Small intestine (tissue), 7 donors: ENCODE measurements around the gene SLC22A31. TPM values are rescaled to one million over a fixed set of nuclear protein-coding genes. Genes with fewer than 3 reads are reported as not detected.

Experiments
- DNase-seq, 2 donors: peaks; one replicate each; pipeline versions ENCODE4 v3.0.0 to v3.0.0-alpha.2; 2013
- FAIRE-seq: peaks from 2 replicates; lab custom pipeline; 2012; peaks lifted over from hg19 to GRCh38; lab: Jason Lieb, UNC
- H3K27ac ChIP-seq, 3 donors: one replicate each; pipeline ENCODE4 v1.5.1; 2013; ENCODE audit warnings: low read length in 2 of 3, mild to moderate bottlenecking in 2 of 3, control low read depth in 1 of 3, inconsistent platforms in 1 of 3, low read depth in 1 of 3, moderate library complexity in 1 of 3
- H3K27me3 ChIP-seq, 3 donors: one replicate each; pipeline ENCODE4 v1.6.1; 2013; ENCODE audit warnings: low read length in 3 of 3, inconsistent platforms in 1 of 3; ENCODE audit not compliant: control insufficient read depth in 3 of 3, insufficient read depth in 3 of 3
- H3K36me3 ChIP-seq, 3 donors: one replicate each; pipeline ENCODE4 v1.6.1; 2013; ENCODE audit warnings: low read length in 3 of 3, inconsistent platforms in 1 of 3, low read depth in 1 of 3, mild to moderate bottlenecking in 1 of 3, moderate library complexity in 1 of 3; ENCODE audit not compliant: control insufficient read depth in 3 of 3, insufficient read depth in 2 of 3
- H3K4me1 ChIP-seq, 3 donors: one replicate each; pipeline ENCODE4 v1.6.1; 2013; ENCODE audit warnings: low read length in 2 of 3, inconsistent platforms in 1 of 3, low read depth in 1 of 3, mild to moderate bottlenecking in 1 of 3, moderate library complexity in 1 of 3; ENCODE audit not compliant: control insufficient read depth in 3 of 3, insufficient read depth in 2 of 3
- H3K4me3 ChIP-seq, 3 donors: one replicate each; pipeline ENCODE4 v1.5.1; 2013; ENCODE audit warnings: low read length in 3 of 3, control low read depth in 1 of 3, inconsistent platforms in 1 of 3, low read depth in 1 of 3, mild to moderate bottlenecking in 1 of 3, moderate library complexity in 1 of 3
- H3K9me3 ChIP-seq, 2 donors: one replicate each; pipeline ENCODE4 v1.6.1; 2013; ENCODE audit warnings: low read depth in 1 of 2, low read length in 1 of 2; ENCODE audit not compliant: control insufficient read depth in 2 of 2, insufficient read depth in 1 of 2
- WGBS, 3 donors: extraction: QIAGEN DNeasy Blood & Tissue Kit; methylation state at CpG; one replicate each; pipeline ENCODE4 v1.1.7; 2013; 5-methylcytosine and 5-hydroxymethylcytosine counted together
- polyA plus RNA-seq, 4 donors: library from polyadenylated mRNA; stranded (reverse) in 3 of 4; unstranded in 1 of 4; fragments of 200-250 nt in 3 of 4; fragments of 120-200 nt in 1 of 4; gene quantifications; one replicate each; pipeline versions ENCODE4 v1.2.1 to v1.2.3, GENCODE V29; 2013
- donor health status: healthy with polysubstance abuse.
- donor health status: control.
- donor health status: control.
- donor health status: Bipolar disorder and iron deficiency.
- donor health status: healthy.

The SLC22A31 gene
- polyA plus RNA-seq, 4 donors, result 0.67 to 4.7 (median 1.8) TPM

GRCh38 chr16:89149386-89149785, 51.0 kb downstream of the SLC22A31 start:
- Histone ChIP-seq H3K36me3 (peaks cover 0 to 60% (median 8%) of the 10 kb centered on the region in 3 donors), H3K4me3 (no peak overlapping the region), H3K27me3 (no peaks in the 10 kb centered on the region), H3K4me1 (no peaks in the 10 kb centered on the region), H3K27ac (no peak overlapping the region), H3K9me3 (peaks cover 0 to 24% of the 10 kb centered on the region in 2 donors)
- no peak for FAIRE-seq
- no peak for DNase-seq
- 96 to 98% (median 96%) methylated on average over 9 of the region's 9 CpGs for WGBS, 3 donors

DNA sequence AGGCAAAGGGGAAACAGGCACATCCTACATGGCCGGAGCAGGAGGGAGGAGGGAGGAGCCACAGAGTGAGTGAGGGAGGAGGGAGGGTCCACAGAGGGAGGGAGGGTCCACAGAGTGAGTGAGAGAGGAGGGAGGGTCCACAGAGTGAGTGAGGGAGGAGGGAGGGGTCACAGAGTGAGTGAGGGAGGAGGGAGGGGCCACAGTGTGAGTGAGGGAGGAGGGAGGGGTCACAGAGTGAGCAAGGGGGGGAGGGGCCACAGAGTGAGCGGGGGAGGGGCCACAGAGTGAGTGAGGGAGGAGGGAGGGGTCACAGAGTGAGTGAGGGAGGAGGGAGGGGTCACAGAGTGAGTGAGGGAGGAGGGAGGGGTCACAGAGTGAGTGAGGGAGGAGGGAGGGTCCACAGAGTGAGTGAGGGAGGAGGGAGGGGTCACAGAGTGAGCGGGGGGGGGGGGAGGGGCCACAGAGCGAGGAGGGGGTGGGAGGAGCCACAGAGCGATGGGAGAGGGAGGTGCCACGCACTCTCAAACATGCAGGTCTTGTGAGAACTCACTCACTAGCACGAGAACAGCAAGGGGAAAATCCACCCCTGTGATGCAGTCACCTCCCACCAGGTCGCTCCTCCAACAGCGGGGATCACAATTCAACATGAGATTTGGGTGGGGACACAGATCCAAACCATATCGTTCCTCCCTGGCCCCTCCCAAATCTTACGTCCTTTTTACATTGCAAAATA, 53.1 kb downstream of the SLC22A31 start:
- Histone ChIP-seq H3K27ac (no peak overlapping the region), H3K36me3 (peaks cover 2 to 81% (median 8%) of the 10 kb centered on the region in 3 donors), H3K4me1 (no peaks in the 10 kb centered on the region), H3K4me3 (no peak overlapping the region), H3K27me3 (no peaks in the 10 kb centered on the region), H3K9me3 (peaks cover 0 to 29% of the 10 kb centered on the region in 2 donors)
- DNase-seq, result no peak
- 78 to 84% (median 83%) methylated on average over 8 to 9 of the region's 11 CpGs for WGBS, 3 donors
- FAIRE-seq, result no peak

DNA sequence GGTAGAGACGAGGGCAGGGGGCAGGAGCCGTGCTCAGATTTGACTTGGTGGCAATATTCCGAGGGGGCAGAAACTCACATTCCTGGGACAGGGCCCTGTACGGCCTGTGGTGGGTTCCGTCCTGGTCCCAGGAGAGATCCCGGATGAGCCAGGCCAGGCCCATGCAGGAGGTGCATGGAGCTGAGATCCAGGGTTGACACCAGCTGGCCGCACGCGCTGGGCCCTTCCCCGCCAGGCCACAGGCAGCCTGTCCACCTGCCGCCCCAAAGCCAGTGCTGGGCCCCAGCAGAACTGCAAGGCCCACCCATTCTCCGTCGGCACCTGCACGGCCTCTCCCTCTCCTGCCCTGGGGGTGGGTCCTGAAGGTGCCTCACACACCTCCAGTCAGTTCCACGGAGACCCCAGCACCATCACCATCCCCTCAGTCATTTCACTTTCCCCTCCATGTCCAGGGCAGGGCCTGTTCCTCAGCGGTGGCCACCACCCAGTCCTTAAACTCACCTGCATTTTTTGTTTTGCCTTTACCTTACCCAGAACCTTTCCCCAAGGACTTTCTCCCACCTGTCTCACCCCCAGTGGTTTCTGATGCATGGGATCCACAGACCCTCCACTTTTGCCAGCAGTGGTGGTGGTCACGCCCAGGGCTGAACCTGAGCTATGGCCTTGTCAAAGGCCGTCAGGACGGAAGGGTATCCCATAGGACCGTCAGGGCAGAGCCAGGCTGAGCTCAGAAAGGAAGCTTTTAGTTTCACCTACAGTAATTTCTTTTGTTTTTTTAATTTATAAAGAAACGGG, 53.9 kb downstream of the SLC22A31 start:
- 97 to 99% (median 97%) methylated on average over 16 to 21 of the region's 21 CpGs for WGBS, 3 donors
- Histone ChIP-seq H3K9me3 (peaks cover 0 to 31% of the 10 kb centered on the region in 2 donors), H3K27me3 (no peaks in the 10 kb centered on the region), H3K4me1 (no peaks in the 10 kb centered on the region), H3K36me3 (peaks cover 2 to 84% (median 10%) of the 10 kb centered on the region in 3 donors), H3K27ac (no peak overlapping the region), H3K4me3 (no peak overlapping the region)
- DNase-seq (no peak), FAIRE-seq (no peak)

Other genes starting within 250 kb of the SLC22A31 start
- gene CBFA2T3, start 223.3 kb downstream of the SLC22A31 start, polyA plus RNA-seq, result 1 to 10 TPM; 1.4 to 8.4 (median 4.1) TPM
- gene ACSF3, start 106.7 kb downstream of the SLC22A31 start, polyA plus RNA-seq, result 10 to 100 TPM; 35.3 to 93.7 (median 58.7) TPM
- under 1 TPM in 2 of 4 donors, not detected in 2; 0.04 to 0.66 TPM for gene CDH15, start 28.8 kb downstream of the SLC22A31 start, polyA plus RNA-seq
- 1 to 10 TPM in 3 of 4 donors, under 1 TPM in 1; 0.89 to 3.2 (median 1.2) TPM for gene ZNF778, start 17.2 kb upstream of the SLC22A31 start, polyA plus RNA-seq